Naive thymus-derived CD4-positive, alpha-beta T cell (primary cell): ENCODE data around the gene RERE. TPM values are rescaled to one million over a fixed set of nuclear protein-coding genes. Genes with fewer than 3 reads are reported as not detected.

ENCODE experiments used
- ATAC-seq: fragments of 150-1000 bp; cut with Tn5 transposase; 2 replicates; pipeline ENCODE4 v1.10.0; 2021; ENCODE audit warnings: mild to moderate bottlenecking, moderate library complexity
- CTCF ChIA-PET: fragments of 350-600 bp; sonication (Branson Sonifier 250); formaldehyde crosslinking; loops from one replicate; lab custom pipeline; 2021; ENCODE audit warnings: antibody characterized with exemption; lab: Charles Lee
- POLR2A ChIA-PET: fragments of 350-600 bp; sonication (Branson Sonifier 250); formaldehyde crosslinking; loops from one replicate; lab custom pipeline; 2021; ENCODE audit warnings: antibody characterized with exemption, inconsistent platforms; lab: Charles Lee
- DNase-seq, 9 donors: peaks; one replicate each; pipeline versions ENCODE4 v3.0.0 to v3.0.0-alpha.2; 2020 to 2022; ENCODE audit warnings: mixed read lengths in 1 of 9
- H3K27ac ChIP-seq: one replicate; pipeline ENCODE4 v1.7.0; 2013; ENCODE audit warnings: mild to moderate bottlenecking, low read depth, low read length, moderate library complexity
- H3K27me3 ChIP-seq, 2 donors: one replicate each; pipeline ENCODE4 v1.7.0; 2013; ENCODE audit warnings: low read length in 2 of 2, mild to moderate bottlenecking in 2 of 2, moderate library complexity in 2 of 2; ENCODE audit not compliant: control insufficient read depth in 2 of 2, insufficient read depth in 2 of 2
- H3K36me3 ChIP-seq, 3 experiments: 1 replicate in 2 of 3; 2 replicates in 1 of 3; pipeline ENCODE4 v1.7.0; 2013; ENCODE audit warnings: low read length in 3 of 3, mild to moderate bottlenecking in 3 of 3, moderate library complexity in 1 of 3; ENCODE audit not compliant: insufficient read depth in 3 of 3, control insufficient read depth in 2 of 3
- H3K4me1 ChIP-seq, 2 donors: one replicate each; pipeline ENCODE4 v1.7.0; 2013; ENCODE audit warnings: low read length in 2 of 2, mild to moderate bottlenecking in 2 of 2, moderate library complexity in 1 of 2; ENCODE audit not compliant: control insufficient read depth in 2 of 2, insufficient read depth in 2 of 2
- H3K4me3 ChIP-seq: 2 replicates; pipeline ENCODE4 v1.7.0; 2013; ENCODE audit warnings: mild to moderate bottlenecking, low read length
- H3K9me3 ChIP-seq, 3 experiments: 1 replicate in 2 of 3; 2 replicates in 1 of 3; pipeline ENCODE4 v1.7.0; 2013; ENCODE audit warnings: low read length in 3 of 3; ENCODE audit not compliant: control insufficient read depth in 2 of 3
- H3K27ac Mint-ChIP-seq, 9 donors: one replicate each; pipeline ENCODE4 v1.8.0; 2020 to 2022; ENCODE audit warnings: mixed read lengths in 9 of 9, mild to moderate bottlenecking in 8 of 9, moderate library complexity in 5 of 9, inconsistent platforms in 2 of 9
- H3K27me3 Mint-ChIP-seq, 5 donors: one replicate each; pipeline ENCODE4 v1.8.0; 2021 to 2022; ENCODE audit warnings: mixed read lengths in 5 of 5, mild to moderate bottlenecking in 1 of 5
- H3K36me3 Mint-ChIP-seq, 5 donors: one replicate each; pipeline ENCODE4 v1.8.0; 2020 to 2022; ENCODE audit warnings: mixed read lengths in 5 of 5, mild to moderate bottlenecking in 3 of 5, inconsistent platforms in 1 of 5
- H3K4me1 Mint-ChIP-seq, 7 donors: one replicate each; pipeline ENCODE4 v1.8.0; 2020 to 2022; ENCODE audit warnings: mixed read lengths in 7 of 7, mild to moderate bottlenecking in 3 of 7, inconsistent platforms in 1 of 7
- H3K4me3 Mint-ChIP-seq, 10 donors: one replicate each; pipeline ENCODE4 v1.8.0; 2020 to 2022; ENCODE audit warnings: mild to moderate bottlenecking in 10 of 10, mixed read lengths in 10 of 10, moderate library complexity in 6 of 10, inconsistent platforms in 2 of 10
- H3K9me3 Mint-ChIP-seq, 11 donors: one replicate each; pipeline ENCODE4 v1.8.0; 2020 to 2022; ENCODE audit warnings: mixed read lengths in 11 of 11, mild to moderate bottlenecking in 4 of 11, inconsistent platforms in 1 of 11, moderate library complexity in 1 of 11
- intact Hi-C, 2 donors: fragments of 100-400 bp; cut with micrococcal nuclease; formaldehyde crosslinking; loops; one replicate each; pipeline ENCODE4 v1.15.1; 2023
- polyA plus RNA-seq, 2 donors: library from polyadenylated mRNA; unstranded; fragments of 300-500 nt; fragmentation: Illumina TruSeq; gene quantifications; one replicate each; pipeline ENCODE4 v1.2.3, GENCODE V29; 2021
- total RNA-seq, 6 experiments: library from RNA in 5 of 6; stranded (reverse) in 5 of 6; gene quantifications; 1 replicate in 5 of 6; 2 replicates in 1 of 6; pipeline ENCODE4 v1.2.3 and lab custom pipeline; 2021 to 2026

Gene RERE
- total and polyA plus RNA-seq, 7 experiments from 2014 or later = 7.3 to 114 (median 106) TPM

DNA sequence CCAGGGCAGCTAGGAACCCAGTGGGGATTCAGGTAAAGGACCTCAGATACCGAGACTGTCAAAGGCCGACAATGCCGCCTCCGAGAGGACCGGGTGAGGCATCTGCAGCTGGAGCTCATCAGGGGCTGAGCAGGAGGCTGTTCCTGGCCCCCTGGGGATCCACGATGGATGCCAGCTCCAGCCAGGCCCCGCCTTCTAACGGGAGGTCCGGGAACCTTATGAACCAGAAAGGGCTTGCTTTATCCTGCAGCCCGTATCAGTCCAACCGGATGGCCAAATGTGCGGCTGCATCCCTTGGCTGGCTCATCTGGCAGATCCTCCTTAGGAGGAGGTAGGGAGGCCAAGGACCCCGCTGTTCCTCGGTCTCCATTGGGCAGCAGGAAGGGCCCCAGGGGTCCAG, 467.5 kb downstream of the RERE start:
- intact Hi-C loops = loop anchor here (1.0 to 2.0 kb wide), 5 partner anchors 32 to 375 kb away; partner anchors contain the start of gene SLC45A1 (in 1 of the 2)
- Histone ChIP-seq H3K4me1 (peaks cover 3 to 8% of the 10 kb centered on the region in 2 donors), H3K4me3 (no peak overlapping the region), H3K9me3 (no peaks in the 10 kb centered on the region), H3K27ac (no peak overlapping the region), H3K27me3 (no peaks in the 10 kb centered on the region), H3K36me3 (peaks cover 0 to 24% (median 6%) of the 10 kb centered on the region in 3 experiments)
- ATAC-seq = no peak
- ChIA-PET POLR2A (interaction anchor here (1.0 kb wide), 1 partner anchor 335 kb away, joined by 3 read pairs; no protein-coding TSS in a partner anchor), CTCF (interaction anchor here (0.6 to 6.0 kb wide), 6 partner anchors 15 to 367 kb away, joined by 3 to 100 read pairs (median 6); no protein-coding TSS in a partner anchor)
- H3K27ac Mint-ChIP-seq = no peak overlapping the region
- H3K4me3 Mint-ChIP-seq = no peak overlapping the region
- H3K9me3 Mint-ChIP-seq = no peaks in the 10 kb centered on the region
- no peak for DNase-seq
- peaks cover 0 to 12% (median 4%) of the 10 kb centered on the region in 5 donors for H3K36me3 Mint-ChIP-seq
- peaks cover 0 to 3% (median 0%) of the 10 kb centered on the region in 5 donors for H3K27me3 Mint-ChIP-seq
- H3K4me1 Mint-ChIP-seq = peaks cover 0 to 5% (median 4%) of the 10 kb centered on the region in 7 donors

- Mint-ChIP-seq H3K4me3 (no peak overlapping the region), H3K27me3 (peaks cover 0 to 3% (median 0%) of the 10 kb centered on the region in 5 donors), H3K4me1 (peaks cover 0 to 5% (median 4%) of the 10 kb centered on the region in 7 donors), H3K27ac (peak overlapping the region in 2 of 9 donors; percentile 31 to 38), H3K36me3 (peaks cover 0 to 10% (median 4%) of the 10 kb centered on the region in 5 donors), H3K9me3 (no peaks in the 10 kb centered on the region)
- DNase-seq (no peak), ATAC-seq (no peak)
- ChIA-PET POLR2A (interaction anchor here (1.0 kb wide), 1 partner anchor 335 kb away, joined by 3 read pairs; no protein-coding TSS in a partner anchor), CTCF (interaction anchor here (0.6 to 6.0 kb wide), 6 partner anchors 16 to 1599 kb away, joined by 3 to 100 read pairs (median 6); no protein-coding TSS in a partner anchor)
- no peaks in the 10 kb centered on the region for H3K9me3 ChIP-seq
- no peaks in the 10 kb centered on the region for H3K27me3 ChIP-seq
- peaks cover 0 to 19% (median 6%) of the 10 kb centered on the region in 3 experiments for H3K36me3 ChIP-seq
- intact Hi-C loops = loop anchor here (1.0 to 2.0 kb wide), 5 partner anchors 31 to 375 kb away; partner anchors contain the start of gene SLC45A1 (in 1 of the 2)
- no peak overlapping the region for H3K4me3 ChIP-seq
- H3K4me1 ChIP-seq = peaks cover 3 to 8% of the 10 kb centered on the region in 2 donors
- H3K27ac ChIP-seq = no peak overlapping the region
Measured at GRCh38 chr1:8349473-8349865, 468.0 kb downstream of the RERE start.

DNA sequence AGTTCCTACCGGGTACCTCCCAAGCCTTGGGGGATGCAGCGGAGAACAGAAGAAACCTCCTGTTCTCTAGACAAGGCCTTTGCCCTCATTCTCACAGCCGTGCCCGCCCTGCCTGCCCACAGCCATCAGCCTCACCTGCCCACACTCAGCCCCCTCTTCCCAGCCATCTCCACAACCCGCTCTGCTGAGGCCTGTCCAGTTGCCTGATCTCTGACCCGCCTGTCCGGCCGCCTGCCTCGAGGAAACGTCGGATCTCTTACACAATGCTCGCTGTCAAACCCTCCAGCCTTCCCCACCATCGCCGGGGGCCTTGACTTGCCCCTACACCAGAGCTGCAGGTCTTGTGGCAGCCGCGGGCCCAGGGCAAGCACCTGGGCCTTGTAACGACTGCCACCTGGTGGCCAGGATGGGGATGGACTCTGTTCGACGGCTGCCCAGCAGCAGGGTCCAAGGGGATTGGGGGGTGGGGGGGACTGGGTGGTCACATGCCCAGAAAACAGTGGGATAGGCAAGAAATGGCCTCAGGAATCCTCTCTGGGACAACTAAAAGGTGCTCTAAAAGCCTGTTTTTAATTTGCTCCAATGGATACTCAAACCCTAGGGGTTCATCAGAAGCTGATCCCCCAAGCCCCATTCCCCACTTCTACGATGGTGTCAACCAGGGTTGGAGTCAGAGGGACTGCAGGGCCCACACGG, 468.5 kb downstream of the RERE start:
- H3K36me3 ChIP-seq = peaks cover 0 to 16% (median 4%) of the 10 kb centered on the region in 3 experiments
- peak; percentile 46 to 77 (median 64) for DNase-seq
- peaks cover 3 to 8% of the 10 kb centered on the region in 2 donors for H3K4me1 ChIP-seq
- H3K27me3 Mint-ChIP-seq = peaks cover 0 to 3% (median 0%) of the 10 kb centered on the region in 5 donors
- no peak overlapping the region for H3K27ac ChIP-seq
- CTCF ChIA-PET = interaction anchor here (0.6 to 6.0 kb wide), 5 partner anchors 30 to 1598 kb away, joined by 3 to 100 read pairs (median 9); no protein-coding TSS in a partner anchor
- peaks cover 0 to 10% (median 3%) of the 10 kb centered on the region in 5 donors for H3K36me3 Mint-ChIP-seq
- H3K9me3 ChIP-seq = no peaks in the 10 kb centered on the region
- no peaks in the 10 kb centered on the region for H3K27me3 ChIP-seq
- no peak overlapping the region for H3K4me3 Mint-ChIP-seq
- peaks cover 0 to 5% (median 4%) of the 10 kb centered on the region in 7 donors for H3K4me1 Mint-ChIP-seq
- intact Hi-C loops = loop anchor here (1.0 to 2.0 kb wide), 5 partner anchors 31 to 374 kb away; partner anchors contain the start of gene SLC45A1 (in 1 of the 2)
- H3K9me3 Mint-ChIP-seq = no peaks in the 10 kb centered on the region
- peak; percentile 88 for ATAC-seq
- H3K4me3 ChIP-seq = no peak overlapping the region
- POLR2A ChIA-PET = no interaction called here
- peak overlapping the region in 6 of 9 donors; percentile 6 to 71 (median 27) for H3K27ac Mint-ChIP-seq

GRCh38 chr1:8348047-8348776, 469.2 kb downstream of the RERE start:
- H3K4me1 ChIP-seq = peaks cover 3 to 8% of the 10 kb centered on the region in 2 donors
- Mint-ChIP-seq H3K27ac (peak overlapping the region in 3 of 9 donors; percentile 6 to 45 (median 41)), H3K36me3 (peaks cover 0 to 7% (median 0%) of the 10 kb centered on the region in 5 donors), H3K9me3 (no peaks in the 10 kb centered on the region), H3K27me3 (peaks cover 0 to 3% (median 0%) of the 10 kb centered on the region in 5 donors), H3K4me1 (peaks cover 0 to 5% (median 4%) of the 10 kb centered on the region in 7 donors), H3K4me3 (no peak overlapping the region)
- intact Hi-C loops = loop anchor here in 1 of 2 donors (2.0 kb wide), 1 partner anchor 373 kb away; no protein-coding TSS in a partner anchor
- DNase-seq = no peak
- H3K27me3 ChIP-seq = no peaks in the 10 kb centered on the region
- H3K9me3 ChIP-seq = no peaks in the 10 kb centered on the region
- CTCF ChIA-PET = interaction anchor here (0.6 to 6.0 kb wide), 3 partner anchors 30 to 334 kb away, joined by 3 to 100 read pairs (median 3); no protein-coding TSS in a partner anchor
- H3K27ac ChIP-seq = no peak overlapping the region
- peaks cover 0 to 8% (median 0%) of the 10 kb centered on the region in 3 experiments for H3K36me3 ChIP-seq
- no peak overlapping the region for H3K4me3 ChIP-seq
- POLR2A ChIA-PET = no interaction called here
- ATAC-seq = no peak

GRCh38 chr1:8347635-8348034, 469.8 kb downstream of the RERE start:
- H3K27ac ChIP-seq = no peak overlapping the region
- ATAC-seq (no peak), DNase-seq (no peak)
- no peaks in the 10 kb centered on the region for H3K9me3 Mint-ChIP-seq
- H3K4me1 ChIP-seq = peaks cover 3 to 8% of the 10 kb centered on the region in 2 donors
- H3K27me3 Mint-ChIP-seq = peaks cover 0 to 3% (median 0%) of the 10 kb centered on the region in 5 donors
- POLR2A ChIA-PET = interaction anchor here (0.8 kb wide), 1 partner anchor 332 kb away, joined by 3 read pairs; no protein-coding TSS in a partner anchor
- no peak overlapping the region for H3K4me3 ChIP-seq
- intact Hi-C loops = loop anchor here in 1 of 2 donors (2.0 kb wide), 1 partner anchor 373 kb away; no protein-coding TSS in a partner anchor
- CTCF ChIA-PET = interaction anchor here (0.6 to 6.0 kb wide), 3 partner anchors 308 to 372 kb away, joined by 3 to 100 read pairs (median 3); no protein-coding TSS in a partner anchor
- no peak overlapping the region for H3K27ac Mint-ChIP-seq
- no peak overlapping the region for H3K4me3 Mint-ChIP-seq
- H3K36me3 Mint-ChIP-seq = peaks cover 0 to 7% (median 0%) of the 10 kb centered on the region in 5 donors
- H3K36me3 ChIP-seq = peaks cover 0 to 3% (median 0%) of the 10 kb centered on the region in 3 experiments
- no peaks in the 10 kb centered on the region for H3K27me3 ChIP-seq
- H3K9me3 ChIP-seq = no peaks in the 10 kb centered on the region
- H3K4me1 Mint-ChIP-seq = peaks cover 0 to 5% (median 4%) of the 10 kb centered on the region in 7 donors
